HG03135 (cell line): ENCODE data around the gene ACAD10.
"Not testable (repeated sequence)": the region's sequence is repeated elsewhere in the genome, so short reads cannot be mapped to it uniquely, and the experiment has no call there.

ENCODE experiments used
- ATAC-seq: cut with Tn5 transposase; IDR thresholded peaks from one replicate; pipeline ENCODE4 v1.9.1; 2021; ENCODE audit warnings: mild to moderate bottlenecking, moderate library complexity; ENCODE audit not compliant: unreplicated experiment

Gene ACAD10

GRCh38 chr12:111748867-111749266 is 63.0 kb downstream of the ACAD10 start:
- ATAC-seq = no peak

- ATAC-seq = no peak
Observed at GRCh38 chr12:111749391-111749790, 63.5 kb downstream of the ACAD10 start.

GRCh38 chr12:111753144-111753881 is 67.5 kb downstream of the ACAD10 start:
- ATAC-seq = no peak

- no peak for ATAC-seq
Observed at GRCh38 chr12:111754671-111755070, 68.8 kb downstream of the ACAD10 start.

GRCh38 chr12:111756196-111756595 is 70.3 kb downstream of the ACAD10 start:
- no peak for ATAC-seq

GRCh38 chr12:111756681-111757080 is 70.8 kb downstream of the ACAD10 start:
- ATAC-seq = no peak

GRCh38 chr12:111757361-111758119 is 71.7 kb downstream of the ACAD10 start:
- ATAC-seq = peak; percentile 51

- no peak for ATAC-seq
Observed at GRCh38 chr12:111758120-111758561, 72.3 kb downstream of the ACAD10 start.

- ATAC-seq = no peak
Observed at GRCh38 chr12:111759271-111759670, 73.4 kb downstream of the ACAD10 start.

- no peak for ATAC-seq
Observed at GRCh38 chr12:111759991-111760390, 74.1 kb downstream of the ACAD10 start.

GRCh38 chr12:111761099-111761498 is 75.2 kb downstream of the ACAD10 start:
- no peak for ATAC-seq

GRCh38 chr12:111761706-111762105 is 75.9 kb downstream of the ACAD10 start:
- ATAC-seq = no peak

GRCh38 chr12:111763552-111763951 is 77.7 kb downstream of the ACAD10 start:
- not testable (repeated sequence) for ATAC-seq

GRCh38 chr12:111764120-111764821 is 78.4 kb downstream of the ACAD10 start:
- ATAC-seq = no peak

- ATAC-seq = no peak
Observed at GRCh38 chr12:111766608-111767361, 80.9 kb downstream of the ACAD10 start, which contains the start of gene ALDH2. TSS of gene ALDH2 (plus strand) at chr12:111766933. CDS start at chr12:111766983, 50 bp downstream.

- no peak for ATAC-seq
Observed at GRCh38 chr12:111767362-111768158, 81.7 kb downstream of the ACAD10 start.

- no peak for ATAC-seq
Observed at GRCh38 chr12:111768159-111768895, 82.5 kb downstream of the ACAD10 start.

GRCh38 chr12:111769599-111769998 is 83.7 kb downstream of the ACAD10 start:
- no peak for ATAC-seq
